NOMO-1 treated with DMSO at 0.1 percent for 48 hours (cell line): ENCODE measurements around the gene ULK3.

ENCODE experiments used
- DNase-seq: peaks from one replicate; lab custom pipeline; 2025; ENCODE audit not compliant: unreplicated experiment; lab: John Stamatoyannopoulos, UW

The ULK3 gene

GRCh38 chr15:74823324-74823723 lies 19.6 kb downstream of the ULK3 start:
- DNase-seq = no peak

- no peak for DNase-seq
These were observed 20.7 kb downstream of the ULK3 start for GRCh38 chr15:74822233-74822632.

- DNase-seq = no peak
These were observed 21.2 kb downstream of the ULK3 start for GRCh38 chr15:74821790-74822158.

GRCh38 chr15:74821091-74821789 lies 21.7 kb downstream of the ULK3 start:
- peak; percentile 26 for DNase-seq

GRCh38 chr15:74820056-74820455 lies 22.9 kb downstream of the ULK3 start:
- DNase-seq = no peak

GRCh38 chr15:74817370-74817737 lies 25.6 kb downstream of the ULK3 start:
- DNase-seq = no peak

- DNase-seq = no peak
These were observed 26.2 kb downstream of the ULK3 start for GRCh38 chr15:74816624-74817369.

GRCh38 chr15:74815961-74816360 lies 27.0 kb downstream of the ULK3 start:
- DNase-seq = no peak

GRCh38 chr15:74815121-74815934 lies 27.6 kb downstream of the ULK3 start:
- no peak for DNase-seq

- no peak for DNase-seq
These were observed 30.4 kb downstream of the ULK3 start, which contains the start of gene LMAN1L for GRCh38 chr15:74812533-74812932. Gene LMAN1L, plus strand, starts transcription at chr15:74812835. Its CDS starts 20 bp downstream, at chr15:74812855.

- no peak for DNase-seq
These were observed 33.0 kb downstream of the ULK3 start for GRCh38 chr15:74809956-74810355.

- no peak for DNase-seq
These were observed 33.7 kb downstream of the ULK3 start for GRCh38 chr15:74809242-74809641.

GRCh38 chr15:74808840-74809229 lies 34.1 kb downstream of the ULK3 start:
- DNase-seq = no peak

- DNase-seq = no peak
These were observed 34.7 kb downstream of the ULK3 start for GRCh38 chr15:74808078-74808839.

- DNase-seq = no peak
These were observed 35.7 kb downstream of the ULK3 start for GRCh38 chr15:74807282-74807681.

GRCh38 chr15:74804935-74805334 lies 38.0 kb downstream of the ULK3 start:
- no peak for DNase-seq

GRCh38 chr15:74802862-74803447 lies 40.0 kb downstream of the ULK3 start:
- DNase-seq = no peak

- DNase-seq = no peak
These were observed 40.7 kb downstream of the ULK3 start for GRCh38 chr15:74802290-74802689.

- DNase-seq = no peak
These were observed 41.5 kb downstream of the ULK3 start for GRCh38 chr15:74801311-74801997.

GRCh38 chr15:74800559-74801094 lies 42.3 kb downstream of the ULK3 start:
- DNase-seq = peak; percentile 69
